ENCODE results near the gene FAM163B.
A peak's percentile ranks its signal among the peaks of the same experiment; 100 is the strongest.

The FAM163B gene

GRCh38 chr9:133615606-133616188, 6.5 kb upstream of the FAM163B start:
- DNase-seq = no peak

DNA sequence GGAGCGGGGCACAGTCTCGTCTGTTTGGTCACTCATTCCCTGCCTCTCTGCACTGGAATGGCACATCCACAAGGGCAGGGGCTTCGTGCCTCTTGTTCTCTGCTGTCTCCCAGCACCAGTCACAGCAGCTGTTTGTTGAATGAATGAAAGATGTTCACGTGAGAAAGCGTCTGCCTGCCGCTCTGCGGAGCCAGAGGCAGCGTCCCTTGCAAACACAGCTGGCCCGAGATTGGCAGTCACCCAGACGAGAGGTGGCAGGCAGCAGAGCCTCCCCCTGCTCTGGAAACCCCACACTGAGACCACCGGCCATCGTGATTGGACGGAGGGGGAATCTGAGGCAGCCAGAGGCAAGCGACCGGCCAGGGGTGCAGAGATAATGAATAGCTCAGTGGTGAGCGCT, 6.0 kb upstream of the FAM163B start:
- no peak for DNase-seq

- DNase-seq = no peak
Observed at GRCh38 chr9:133614678-133615077, 5.5 kb upstream of the FAM163B start.

DNA sequence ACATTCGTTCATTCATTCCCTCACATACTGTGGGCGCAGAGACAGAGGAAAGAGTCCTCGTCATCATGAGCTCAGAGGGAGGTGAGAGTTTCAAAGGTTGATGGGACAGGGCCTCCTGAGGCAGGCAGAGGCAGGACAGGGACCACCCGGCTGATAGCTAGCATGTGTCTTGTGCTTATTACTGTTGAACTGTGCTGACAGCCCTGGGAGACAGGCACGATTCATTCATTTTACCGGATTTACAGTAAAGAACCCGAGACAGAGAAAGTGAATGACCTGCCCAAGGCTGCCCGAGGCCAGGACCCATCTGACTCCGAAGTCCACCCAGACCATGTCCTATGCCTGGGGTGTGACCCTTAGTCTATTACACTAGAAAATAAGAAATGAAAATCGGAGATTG, 4.9 kb upstream of the FAM163B start:
- DNase-seq = no peak

DNA sequence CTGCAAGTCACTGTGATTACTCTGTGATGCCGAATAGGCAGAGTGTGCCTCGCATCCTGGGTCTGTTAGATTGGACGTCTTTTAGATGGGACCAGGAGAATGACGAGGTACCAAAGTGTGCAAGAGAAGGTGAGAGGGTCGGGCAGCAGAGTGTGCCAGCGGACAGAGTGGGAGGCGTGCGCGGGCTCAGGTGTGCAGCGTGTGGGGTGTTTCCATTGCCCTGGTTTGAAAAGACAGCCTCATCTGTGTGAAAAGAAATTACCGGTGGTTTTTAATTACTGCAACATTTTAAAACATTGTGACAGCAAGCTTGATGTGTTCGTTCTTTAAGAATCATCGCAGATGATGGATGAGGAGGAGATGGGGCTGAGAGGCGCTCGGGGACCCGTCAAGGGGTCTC, 4.2 kb upstream of the FAM163B start:
- DNase-seq = no peak

DNA sequence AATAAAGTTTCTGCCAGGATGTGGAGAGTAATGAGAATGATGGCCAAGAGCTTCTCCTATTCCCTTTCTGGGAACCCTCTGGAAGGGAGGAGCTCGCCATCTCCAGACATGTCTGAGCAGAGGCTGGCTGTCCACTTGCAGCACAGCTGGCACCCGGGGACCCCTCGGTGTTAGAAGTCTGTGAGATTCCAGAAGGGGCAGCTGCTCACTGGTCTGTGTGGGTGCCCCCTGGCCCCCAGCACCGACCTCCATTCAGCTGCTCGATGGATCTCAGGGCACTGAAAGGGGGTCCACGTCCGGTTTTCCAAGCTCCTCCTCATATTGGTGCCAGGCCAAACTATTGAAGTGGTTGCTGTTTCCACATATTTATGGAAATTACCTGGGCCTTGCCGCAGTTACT, 3.6 kb upstream of the FAM163B start:
- no peak for DNase-seq

- DNase-seq = no peak
Observed at GRCh38 chr9:133612051-133612450, 2.9 kb upstream of the FAM163B start.

GRCh38 chr9:133610845-133611244, 1.7 kb upstream of the FAM163B start:
- DNase-seq = peak in 1 of 2 experiments; percentile 15

GRCh38 chr9:133608889-133609288, 300 bp downstream of the FAM163B start:
- DNase-seq = no peak

DNA sequence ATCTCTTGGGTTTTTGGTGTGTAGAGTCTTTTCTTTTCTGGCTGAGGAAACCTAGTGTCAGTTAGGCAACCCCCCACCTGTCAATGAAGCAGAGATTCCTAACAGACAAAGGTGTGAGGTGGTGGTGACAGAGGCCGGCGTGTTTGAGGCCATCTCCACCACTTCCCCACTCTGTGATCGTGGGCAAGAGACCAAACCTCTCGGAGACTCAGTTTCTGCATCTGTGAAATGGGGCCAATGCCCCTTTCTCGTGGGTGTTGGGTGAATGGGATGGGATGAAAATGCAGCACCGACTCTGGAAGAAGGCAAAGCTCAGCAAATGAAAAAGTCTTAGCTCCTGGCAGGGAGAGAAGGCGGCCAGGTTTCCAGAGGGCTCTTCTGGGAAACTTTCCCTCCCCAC, 807 bp downstream of the FAM163B start:
- DNase-seq = no peak

DNA sequence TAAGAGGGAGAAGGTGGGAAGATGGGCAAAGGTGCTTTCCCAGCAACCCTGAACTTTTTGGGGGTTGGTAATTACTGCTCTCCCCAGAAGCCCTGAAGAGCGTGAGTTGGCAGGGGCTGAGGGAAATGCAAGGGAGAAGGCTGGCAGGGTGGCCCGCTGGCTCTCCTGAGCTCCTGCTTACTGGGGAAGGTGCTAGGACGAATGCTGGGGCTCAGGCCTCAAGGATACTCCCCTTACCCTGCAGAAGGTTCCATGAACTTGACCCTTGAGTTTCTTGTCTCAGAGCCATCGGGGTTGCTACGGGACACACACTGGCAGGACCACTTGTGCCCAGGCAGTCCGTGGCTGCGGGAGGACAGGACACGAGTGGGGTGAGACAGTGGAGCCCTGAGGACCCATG, 1.2 kb downstream of the FAM163B start:
- DNase-seq = no peak

GRCh38 chr9:133607381-133607780, 1.8 kb downstream of the FAM163B start:
- DNase-seq = no peak

GRCh38 chr9:133606708-133607025, 2.5 kb downstream of the FAM163B start:
- no peak for DNase-seq

DNA sequence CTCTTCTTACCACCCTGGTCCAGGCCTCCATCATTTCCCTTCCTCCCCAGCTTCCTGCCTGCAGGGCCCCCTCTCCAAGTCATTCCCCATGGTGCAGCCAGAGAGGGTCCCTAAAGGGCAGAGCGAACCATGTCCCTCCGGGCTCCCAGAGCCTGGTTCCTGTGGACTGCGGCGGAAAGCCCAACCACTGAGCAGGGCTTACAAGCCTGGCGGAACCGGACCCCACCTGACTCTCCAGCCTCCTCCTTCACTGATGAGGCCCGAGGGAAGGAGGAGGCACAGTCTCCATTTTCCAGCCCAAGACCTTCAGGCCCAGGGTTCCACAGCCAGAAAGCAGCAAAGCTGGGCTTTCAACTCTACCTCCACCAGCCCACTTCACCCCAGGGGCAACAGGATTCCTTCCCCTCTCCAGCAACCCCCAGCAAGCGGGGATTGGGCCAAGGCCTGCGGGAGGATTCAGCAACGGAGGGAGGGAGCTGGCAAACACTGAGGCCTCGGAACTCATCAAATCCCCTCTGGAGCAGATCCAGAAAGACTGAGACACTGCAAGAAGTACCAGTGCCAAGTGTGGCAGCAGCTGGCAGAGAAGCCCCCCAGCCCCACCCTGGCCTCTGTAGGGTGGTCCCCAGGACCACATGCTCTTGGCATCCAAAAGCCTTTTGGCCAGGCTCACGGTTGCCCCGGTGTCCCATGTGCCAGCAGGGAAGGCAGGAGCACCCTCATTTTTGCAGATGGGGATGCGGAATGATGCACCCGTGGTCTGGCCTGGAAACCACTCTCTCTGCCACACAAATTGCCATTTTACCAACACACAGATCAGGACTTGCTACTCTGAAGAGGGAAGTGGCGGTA, 3.1 kb downstream of the FAM163B start:
- no peak for DNase-seq

GRCh38 chr9:133605446-133605845, 3.7 kb downstream of the FAM163B start:
- no peak for DNase-seq

- no peak for DNase-seq
Observed at GRCh38 chr9:133604856-133605255, 4.3 kb downstream of the FAM163B start.

- DNase-seq = no peak
Observed at GRCh38 chr9:133604214-133604613, 5.0 kb downstream of the FAM163B start.

DNA sequence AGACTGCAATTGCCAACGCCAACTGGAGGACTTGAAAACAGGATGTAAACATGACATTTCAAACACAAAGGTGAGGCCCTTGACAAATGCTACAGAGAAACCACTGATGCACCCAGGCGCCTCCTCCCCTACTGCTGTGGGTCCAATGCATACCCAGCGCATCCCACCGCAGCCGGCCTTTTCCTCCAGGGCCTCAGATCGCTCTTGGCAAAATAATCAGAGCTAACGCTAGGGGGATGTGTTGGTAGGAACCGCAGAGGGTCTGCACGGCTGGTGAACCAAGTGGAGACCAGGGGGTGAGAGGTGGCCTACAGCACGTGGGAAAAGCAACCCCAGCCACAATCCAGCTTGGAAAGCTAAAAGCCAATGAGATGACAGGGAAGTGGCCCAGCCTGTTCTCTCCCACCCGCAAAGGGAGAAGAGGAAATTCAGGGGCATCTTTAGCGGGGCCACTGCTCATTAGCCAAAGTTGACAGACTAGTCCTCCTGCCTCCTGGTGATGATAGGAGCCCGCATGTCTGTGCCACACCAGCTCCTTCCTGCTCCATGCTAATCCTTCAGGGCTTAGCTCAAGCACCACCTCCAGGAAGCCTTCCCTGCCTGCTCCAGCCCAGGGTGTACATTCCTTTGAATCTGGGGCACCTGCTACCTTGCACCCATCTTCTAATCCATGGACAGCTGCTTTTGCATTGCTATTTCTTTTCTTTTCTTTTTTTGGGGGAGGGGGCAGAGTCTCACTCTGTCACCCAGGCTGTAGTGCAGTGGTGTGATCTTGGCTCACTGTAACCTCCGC, 5.9 kb downstream of the FAM163B start:
- no peak for DNase-seq

DNA sequence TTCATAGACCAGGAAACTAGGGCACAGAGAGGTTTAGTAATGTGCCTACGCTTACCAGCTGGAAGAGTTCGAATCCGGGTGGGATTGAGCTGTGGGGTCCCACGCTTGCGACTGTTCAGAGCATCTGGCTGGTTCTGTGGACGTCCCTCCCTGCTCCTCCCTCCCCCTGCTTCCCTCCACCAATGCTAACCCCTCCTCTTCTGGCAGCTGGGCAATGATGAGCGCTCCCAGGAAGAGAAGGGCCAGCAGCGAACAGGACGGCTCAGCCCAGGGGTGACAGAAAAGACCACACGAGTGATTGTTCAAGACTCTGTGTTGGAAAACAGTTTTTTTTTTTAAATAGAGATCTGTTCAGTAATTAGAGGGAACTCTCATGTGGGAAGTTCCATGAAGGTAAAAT, 6.9 kb downstream of the FAM163B start:
- DNase-seq = no peak

DNA sequence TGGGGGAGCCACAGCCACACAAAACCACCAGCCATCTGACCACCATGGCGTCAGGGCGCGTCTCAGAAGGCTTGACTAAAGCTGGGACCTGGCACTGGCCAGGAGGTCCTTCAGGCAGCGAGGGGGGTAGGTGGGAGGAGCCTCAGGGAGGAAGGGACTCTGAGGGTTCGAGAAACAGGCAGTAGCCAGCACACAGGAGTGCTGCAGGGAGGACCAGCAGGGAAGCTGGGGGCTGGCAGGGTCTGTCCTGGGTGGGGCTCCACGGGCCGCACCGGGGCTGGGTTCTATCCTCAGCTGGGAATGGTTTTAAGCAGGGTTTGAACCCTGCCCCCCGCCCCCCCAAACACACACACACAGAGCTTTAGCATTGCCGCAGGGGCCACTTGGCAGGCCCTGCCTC, 7.4 kb downstream of the FAM163B start:
- no peak for DNase-seq

DNA sequence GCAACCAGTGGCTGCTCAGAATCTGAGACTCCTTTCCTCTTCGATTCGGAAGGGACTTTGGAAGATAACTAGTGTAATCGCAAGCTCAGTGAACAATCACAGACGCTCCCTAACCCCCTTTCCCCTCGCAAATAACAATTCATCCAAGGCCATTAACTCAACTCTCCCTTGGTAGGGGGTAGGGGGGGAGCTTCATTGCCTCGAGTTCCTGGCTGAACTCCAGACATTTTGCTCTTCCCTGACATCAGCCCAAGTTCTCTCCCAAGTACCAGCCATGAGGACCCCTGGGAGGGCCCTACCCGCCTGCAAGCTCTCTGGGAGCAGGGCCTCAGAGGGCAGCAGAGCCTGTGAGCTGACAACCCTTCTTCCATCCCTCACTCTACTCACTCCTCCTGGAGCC, 8.4 kb downstream of the FAM163B start:
- DNase-seq = no peak

DNA sequence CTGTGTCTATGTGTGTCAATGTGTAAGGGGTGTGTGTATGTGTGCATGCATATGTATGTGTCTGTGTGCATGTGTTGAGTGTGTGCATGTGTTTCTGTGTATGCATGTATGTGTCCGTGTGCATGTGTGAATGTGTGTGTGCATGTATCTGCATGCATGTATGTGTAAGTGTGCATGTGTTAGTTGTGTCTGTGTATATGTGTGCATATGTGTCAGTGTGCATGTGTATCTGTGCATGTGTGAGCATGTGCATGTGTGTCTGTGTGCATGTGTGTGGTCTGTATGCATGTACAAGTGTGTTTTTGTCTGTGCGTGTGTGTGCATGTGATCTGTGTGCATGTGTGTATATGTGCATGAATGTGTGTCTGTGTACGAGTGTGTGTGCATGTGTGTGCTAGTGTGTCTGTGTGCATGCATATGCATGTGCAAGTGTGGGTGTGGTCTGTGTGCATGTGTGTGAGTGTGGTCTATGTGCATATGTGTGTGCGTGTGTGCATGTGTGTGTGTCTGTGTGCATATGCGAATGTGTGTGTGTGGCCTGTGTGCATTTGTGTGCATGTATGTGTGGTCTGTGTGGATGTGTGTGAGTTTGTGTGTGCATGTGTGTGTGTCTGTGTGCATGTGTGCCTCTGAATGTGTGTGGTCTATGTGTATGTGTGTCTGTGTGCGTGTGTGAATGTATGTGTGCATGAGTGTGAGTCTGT, 9.6 kb downstream of the FAM163B start:
- DNase-seq = no peak

- no peak for DNase-seq
Observed at GRCh38 chr9:133598978-133599377, 10.2 kb downstream of the FAM163B start.
